Left lung (tissue), 10 donors: ENCODE results near the gene RPLP1. TPM values are rescaled to one million over a fixed set of nuclear protein-coding genes. Genes with fewer than 3 reads are reported as not detected.

Experiments used
- ATAC-seq: fragments of 200-7000 bp; cut with Tn5 transposase; one replicate; pipeline ENCODE4 v1.9.1; 2020; ENCODE audit warnings: moderate library complexity
- DNase-seq, 4 donors: peaks; one replicate each; pipeline ENCODE4 v3.0.0-alpha.2; 2013 to 2020
- H3K27ac ChIP-seq, 2 donors: fragments of 200-600 bp; sonication (generic) in 1 of 2; one replicate each; pipeline versions ENCODE4 v1.5.0 to v1.8.0; 2020 to 2021
- H3K27me3 ChIP-seq, 2 donors: fragments of 200-600 bp; sonication (generic) in 1 of 2; one replicate each; pipeline versions ENCODE4 v1.5.0 to v1.8.0; 2020 to 2021
- H3K36me3 ChIP-seq, 2 donors: fragments of 200-600 bp; sonication (generic) in 1 of 2; one replicate each; pipeline versions ENCODE4 v1.5.0 to v1.8.0; 2020 to 2021
- H3K4me1 ChIP-seq, 2 donors: fragments of 200-600 bp; one replicate each; pipeline ENCODE4 v1.8.0; 2021
- H3K4me3 ChIP-seq, 2 donors: fragments of 200-600 bp; sonication (generic) in 1 of 2; one replicate each; pipeline versions ENCODE4 v1.5.0 to v1.8.0; 2020 to 2021; ENCODE audit warnings: mild to moderate bottlenecking in 1 of 2
- H3K9me3 ChIP-seq, 2 donors: fragments of 200-600 bp; sonication (generic) in 1 of 2; one replicate each; pipeline versions ENCODE4 v1.5.0 to v1.8.0; 2020 to 2021
- intact Hi-C, 2 donors: fragments of 100-400 bp; cut with DNase I; formaldehyde crosslinking; loops; one replicate each; pipeline versions ENCODE4 v1.11.2 to v1.14.2; 2022
- polyA plus RNA-seq, 6 donors: library from polyadenylated mRNA; unstranded; fragments of 120-200 nt; gene quantifications; one replicate each; pipeline ENCODE4 v1.2.1, GENCODE V29; 2013; ENCODE audit not compliant: insufficient read length in 6 of 6
- total RNA-seq, 2 donors: library from RNA; stranded (reverse); fragmentation: NEBNext Ultra II Directional; extraction: Animal tissue kit (Norgen Biotek cat#: 25700); gene quantifications; one replicate each; pipeline ENCODE4 v1.2.1, GENCODE V29; 2021
- TF ChIP-seq, protein P1 (sequence below), 2 donors: fragments of 200-600 bp; sonication (generic) in 1 of 2; IDR thresholded peaks; one replicate each; pipeline versions ENCODE4 v1.5.0 to v1.8.0; 2021; ENCODE audit warnings: antibody characterized with exemption in 2 of 2
- donor health status: DM: no; HTN: yes; CAD: no.
- donor health status: DM: no; HTN: no; CAD: no.

The RPLP1 gene
- total and polyA plus RNA-seq, 8 donors = 1,369 to 2,220 (median 1,740) TPM

DNA sequence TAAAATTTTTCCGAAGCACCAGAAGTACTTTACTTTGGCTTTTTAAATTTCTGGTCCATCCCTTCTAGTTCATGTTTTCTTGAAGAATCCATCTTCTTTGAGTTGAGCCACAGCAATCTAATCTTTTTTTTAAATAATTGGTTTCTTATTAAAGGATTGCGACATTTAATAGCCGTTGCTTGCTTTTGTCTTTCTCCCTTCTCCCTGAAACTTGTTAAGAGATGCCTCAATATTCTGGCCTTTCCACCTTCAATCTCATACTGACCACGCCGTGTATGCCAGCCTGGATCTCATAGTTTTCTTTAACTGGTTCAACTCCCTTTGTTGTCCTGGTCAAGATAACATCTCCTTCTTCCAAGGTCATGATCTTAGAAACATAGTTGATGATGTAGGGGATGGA, 18.4 kb upstream of the RPLP1 start:
- ATAC-seq = no peak
- no peak overlapping the region for H3K27ac ChIP-seq
- H3K36me3 ChIP-seq = peaks cover 0 to 4% of the 10 kb centered on the region in 2 donors
- peaks cover 0 to 2% of the 10 kb centered on the region in 2 donors for H3K4me1 ChIP-seq
- H3K4me3 ChIP-seq = no peak overlapping the region
- H3K27me3 ChIP-seq = no peaks in the 10 kb centered on the region
- no peak for DNase-seq
- H3K9me3 ChIP-seq = no peaks in the 10 kb centered on the region
- TF ChIP-seq, protein P1, sequence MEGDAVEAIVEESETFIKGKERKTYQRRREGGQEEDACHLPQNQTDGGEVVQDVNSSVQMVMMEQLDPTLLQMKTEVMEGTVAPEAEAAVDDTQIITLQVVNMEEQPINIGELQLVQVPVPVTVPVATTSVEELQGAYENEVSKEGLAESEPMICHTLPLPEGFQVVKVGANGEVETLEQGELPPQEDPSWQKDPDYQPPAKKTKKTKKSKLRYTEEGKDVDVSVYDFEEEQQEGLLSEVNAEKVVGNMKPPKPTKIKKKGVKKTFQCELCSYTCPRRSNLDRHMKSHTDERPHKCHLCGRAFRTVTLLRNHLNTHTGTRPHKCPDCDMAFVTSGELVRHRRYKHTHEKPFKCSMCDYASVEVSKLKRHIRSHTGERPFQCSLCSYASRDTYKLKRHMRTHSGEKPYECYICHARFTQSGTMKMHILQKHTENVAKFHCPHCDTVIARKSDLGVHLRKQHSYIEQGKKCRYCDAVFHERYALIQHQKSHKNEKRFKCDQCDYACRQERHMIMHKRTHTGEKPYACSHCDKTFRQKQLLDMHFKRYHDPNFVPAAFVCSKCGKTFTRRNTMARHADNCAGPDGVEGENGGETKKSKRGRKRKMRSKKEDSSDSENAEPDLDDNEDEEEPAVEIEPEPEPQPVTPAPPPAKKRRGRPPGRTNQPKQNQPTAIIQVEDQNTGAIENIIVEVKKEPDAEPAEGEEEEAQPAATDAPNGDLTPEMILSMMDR (IDR thresholded peaks at IDR 0.05) = no peak
- intact Hi-C loops = no loop called here

DNA sequence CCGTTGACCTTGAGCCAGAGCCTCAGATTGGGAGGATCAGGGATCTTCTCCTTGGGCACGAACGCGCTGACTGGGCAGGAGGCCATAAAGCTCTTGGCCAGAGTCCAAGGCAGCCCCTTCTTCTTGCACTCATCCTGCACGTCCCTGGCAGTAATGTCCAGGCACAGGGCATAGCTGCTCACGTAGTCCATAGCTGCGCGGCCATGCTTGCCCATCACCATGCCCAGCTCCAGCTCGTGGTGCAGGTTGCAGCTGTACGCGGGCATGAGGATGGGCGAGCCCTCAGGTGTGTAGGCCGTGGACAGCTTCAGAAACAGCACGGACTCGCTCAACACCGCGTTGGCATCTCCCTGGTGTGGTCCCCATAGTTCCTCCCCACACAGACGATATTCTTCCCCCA, 17.9 kb upstream of the RPLP1 start:
- Histone ChIP-seq H3K4me1 (peaks cover 0 to 2% of the 10 kb centered on the region in 2 donors), H3K27me3 (no peaks in the 10 kb centered on the region), H3K36me3 (no peaks in the 10 kb centered on the region), H3K9me3 (no peaks in the 10 kb centered on the region), H3K27ac (no peak overlapping the region), H3K4me3 (no peak overlapping the region)
- intact Hi-C loops = no loop called here
- DNase-seq (no peak), ATAC-seq (no peak)
- TF ChIP-seq, protein P1 (IDR thresholded peaks at IDR 0.05) = no peak

DNA sequence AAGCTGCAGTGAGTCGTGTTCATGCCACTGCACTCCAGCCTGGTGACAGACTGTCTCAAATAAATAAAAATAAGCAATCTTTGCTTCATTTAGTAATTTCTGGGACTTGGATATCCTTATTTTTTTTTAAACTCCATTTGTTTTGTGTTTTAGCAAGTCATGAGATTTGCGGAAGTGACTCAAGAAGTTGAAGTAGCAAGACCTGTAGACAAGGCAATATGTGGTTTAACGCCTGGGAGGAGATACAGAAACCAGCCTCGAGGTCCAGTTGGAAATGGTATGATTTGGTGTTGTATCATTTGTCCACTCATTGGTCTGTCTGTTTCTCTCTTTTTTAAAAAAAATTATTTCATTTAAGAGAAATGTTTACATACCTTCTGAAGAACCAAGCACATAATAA, 16.6 kb upstream of the RPLP1 start:
- intact Hi-C loops = no loop called here
- Histone ChIP-seq H3K9me3 (no peaks in the 10 kb centered on the region), H3K27me3 (no peaks in the 10 kb centered on the region), H3K4me3 (no peak overlapping the region), H3K27ac (peak overlapping the region in 1 of 2 donors; percentile 43), H3K36me3 (no peaks in the 10 kb centered on the region), H3K4me1 (peaks cover 0 to 2% of the 10 kb centered on the region in 2 donors)
- DNase-seq = no peak
- no peak for ATAC-seq
- TF ChIP-seq, protein P1 (IDR thresholded peaks at IDR 0.05) = no peak

DNA sequence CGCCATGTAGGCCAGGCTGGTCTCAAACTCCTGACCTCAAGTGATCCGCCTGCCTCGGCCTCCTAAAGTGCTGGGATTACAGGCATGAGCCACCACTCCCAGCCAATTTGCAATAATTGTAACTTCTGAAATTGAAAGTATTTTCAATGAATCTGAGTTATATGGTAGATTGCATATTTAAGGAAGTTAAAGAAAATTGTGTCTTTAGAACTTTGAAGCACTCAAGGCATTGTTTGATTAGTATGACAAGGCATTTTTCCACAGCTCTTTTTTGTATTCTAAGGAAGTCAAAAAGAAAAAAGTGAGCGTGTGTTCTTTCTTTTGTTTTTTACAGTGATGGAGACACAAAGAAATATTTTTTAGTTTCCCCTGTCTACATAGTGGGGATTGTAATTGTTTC, 15.7 kb upstream of the RPLP1 start:
- Histone ChIP-seq H3K27ac (peak overlapping the region in 1 of 2 donors; percentile 43), H3K9me3 (no peaks in the 10 kb centered on the region), H3K4me3 (no peak overlapping the region), H3K36me3 (no peaks in the 10 kb centered on the region), H3K27me3 (no peaks in the 10 kb centered on the region), H3K4me1 (peaks cover 0 to 2% of the 10 kb centered on the region in 2 donors)
- intact Hi-C loops = no loop called here
- ATAC-seq (no peak), DNase-seq (no peak)
- TF ChIP-seq, protein P1 (IDR thresholded peaks at IDR 0.05) = no peak

DNA sequence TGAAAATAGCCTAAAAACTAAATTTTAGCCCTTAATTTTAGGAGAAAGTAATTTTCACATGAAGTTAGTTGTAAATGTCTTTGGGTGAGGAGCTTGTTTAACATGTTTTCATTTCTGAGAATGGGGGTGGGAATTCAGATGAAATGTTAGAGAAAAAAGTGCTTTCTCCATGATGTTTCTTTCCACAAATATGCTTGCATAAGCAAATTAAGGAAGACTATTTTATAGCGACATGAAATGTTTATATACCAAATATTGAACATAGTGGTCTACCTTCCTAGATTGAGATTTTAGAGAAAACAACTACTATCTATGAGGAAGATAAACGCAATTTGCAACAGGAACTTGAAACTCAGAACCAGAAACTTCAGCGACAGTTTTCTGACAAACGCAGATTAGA, 13.0 kb upstream of the RPLP1 start:
- no peaks in the 10 kb centered on the region for H3K27me3 ChIP-seq
- TF ChIP-seq, protein P1 (IDR thresholded peaks at IDR 0.05) = no peak
- H3K36me3 ChIP-seq = no peaks in the 10 kb centered on the region
- ATAC-seq (no peak), DNase-seq (no peak)
- H3K27ac ChIP-seq = no peak overlapping the region
- no peaks in the 10 kb centered on the region for H3K9me3 ChIP-seq
- H3K4me3 ChIP-seq = no peak overlapping the region
- H3K4me1 ChIP-seq = peaks cover 0 to 2% of the 10 kb centered on the region in 2 donors
- intact Hi-C loops = no loop called here
